Fibroblast of mammary gland (primary cell): ENCODE measurements around the gene GLIS1.

Source experiments
- DNase-seq: peaks from one replicate; pipeline ENCODE4 v3.0.0-alpha.2; 2010; ENCODE audit warnings: low read depth
- H3K4me3 ChIP-seq: 2 replicates; pipeline ENCODE4 v1.5.1; 2011; ENCODE audit warnings: low read depth, mild to moderate bottlenecking, low read length, moderate library complexity; ENCODE audit not compliant: control insufficient read depth
- TF ChIP-seq, protein P1 (sequence below): conservative IDR thresholded peaks from 2 replicates; pipeline ENCODE4 v1.5.1; 2011; ENCODE audit warnings: low read depth, low read length, inconsistent platforms; ENCODE audit not compliant: control insufficient read depth, insufficient read depth

The GLIS1 gene

DNA sequence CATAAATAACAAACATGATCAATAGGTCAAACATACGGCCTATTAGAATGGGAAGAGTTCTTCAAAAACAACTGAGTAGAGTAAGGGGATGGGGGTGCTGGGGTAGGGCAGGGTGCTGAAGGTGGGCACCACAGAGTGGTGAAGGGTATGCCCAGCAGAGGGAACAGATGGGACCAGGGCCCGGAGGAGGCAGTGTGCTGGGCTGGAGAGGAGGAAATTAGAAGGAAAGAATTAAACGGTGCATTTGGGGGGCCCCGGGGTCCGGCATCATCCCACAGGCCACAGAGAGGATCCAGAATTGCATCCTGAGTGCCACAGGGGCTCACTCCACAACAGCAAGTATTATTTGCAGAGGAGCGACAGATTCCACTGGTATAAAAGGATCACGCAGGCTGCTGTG is 94.5 kb downstream of the GLIS1 start:
- TF ChIP-seq, protein P1, sequence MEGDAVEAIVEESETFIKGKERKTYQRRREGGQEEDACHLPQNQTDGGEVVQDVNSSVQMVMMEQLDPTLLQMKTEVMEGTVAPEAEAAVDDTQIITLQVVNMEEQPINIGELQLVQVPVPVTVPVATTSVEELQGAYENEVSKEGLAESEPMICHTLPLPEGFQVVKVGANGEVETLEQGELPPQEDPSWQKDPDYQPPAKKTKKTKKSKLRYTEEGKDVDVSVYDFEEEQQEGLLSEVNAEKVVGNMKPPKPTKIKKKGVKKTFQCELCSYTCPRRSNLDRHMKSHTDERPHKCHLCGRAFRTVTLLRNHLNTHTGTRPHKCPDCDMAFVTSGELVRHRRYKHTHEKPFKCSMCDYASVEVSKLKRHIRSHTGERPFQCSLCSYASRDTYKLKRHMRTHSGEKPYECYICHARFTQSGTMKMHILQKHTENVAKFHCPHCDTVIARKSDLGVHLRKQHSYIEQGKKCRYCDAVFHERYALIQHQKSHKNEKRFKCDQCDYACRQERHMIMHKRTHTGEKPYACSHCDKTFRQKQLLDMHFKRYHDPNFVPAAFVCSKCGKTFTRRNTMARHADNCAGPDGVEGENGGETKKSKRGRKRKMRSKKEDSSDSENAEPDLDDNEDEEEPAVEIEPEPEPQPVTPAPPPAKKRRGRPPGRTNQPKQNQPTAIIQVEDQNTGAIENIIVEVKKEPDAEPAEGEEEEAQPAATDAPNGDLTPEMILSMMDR, result no peak
- no peak overlapping the region for H3K4me3 ChIP-seq
- no peak for DNase-seq

DNA sequence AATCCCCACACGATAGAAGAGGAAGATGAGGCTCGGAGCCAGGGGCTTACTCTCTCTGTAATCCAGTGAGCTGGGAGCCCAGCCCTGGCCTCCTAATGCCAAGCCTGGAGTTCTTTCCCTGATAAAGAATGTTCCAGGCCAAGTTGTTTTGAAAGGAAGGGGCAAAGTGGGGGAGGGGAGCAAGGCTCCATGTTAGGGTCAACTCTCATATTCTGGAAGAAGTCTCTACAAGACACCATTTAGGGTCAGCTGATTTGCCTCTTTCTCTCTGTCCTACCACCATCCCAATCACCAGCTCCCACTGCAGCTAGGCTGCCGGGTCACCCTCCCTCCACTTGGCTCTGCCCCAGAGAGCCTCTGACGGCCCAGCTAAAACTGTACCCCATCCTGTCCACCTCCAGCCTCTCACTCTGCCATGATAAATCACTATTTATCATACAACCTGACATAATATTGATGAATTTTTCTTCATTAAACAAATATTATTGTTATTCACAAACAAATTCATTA is 95.0 kb downstream of the GLIS1 start:
- TF ChIP-seq, protein P1, result no peak
- DNase-seq, result no peak
- H3K4me3 ChIP-seq, result no peak overlapping the region

DNA sequence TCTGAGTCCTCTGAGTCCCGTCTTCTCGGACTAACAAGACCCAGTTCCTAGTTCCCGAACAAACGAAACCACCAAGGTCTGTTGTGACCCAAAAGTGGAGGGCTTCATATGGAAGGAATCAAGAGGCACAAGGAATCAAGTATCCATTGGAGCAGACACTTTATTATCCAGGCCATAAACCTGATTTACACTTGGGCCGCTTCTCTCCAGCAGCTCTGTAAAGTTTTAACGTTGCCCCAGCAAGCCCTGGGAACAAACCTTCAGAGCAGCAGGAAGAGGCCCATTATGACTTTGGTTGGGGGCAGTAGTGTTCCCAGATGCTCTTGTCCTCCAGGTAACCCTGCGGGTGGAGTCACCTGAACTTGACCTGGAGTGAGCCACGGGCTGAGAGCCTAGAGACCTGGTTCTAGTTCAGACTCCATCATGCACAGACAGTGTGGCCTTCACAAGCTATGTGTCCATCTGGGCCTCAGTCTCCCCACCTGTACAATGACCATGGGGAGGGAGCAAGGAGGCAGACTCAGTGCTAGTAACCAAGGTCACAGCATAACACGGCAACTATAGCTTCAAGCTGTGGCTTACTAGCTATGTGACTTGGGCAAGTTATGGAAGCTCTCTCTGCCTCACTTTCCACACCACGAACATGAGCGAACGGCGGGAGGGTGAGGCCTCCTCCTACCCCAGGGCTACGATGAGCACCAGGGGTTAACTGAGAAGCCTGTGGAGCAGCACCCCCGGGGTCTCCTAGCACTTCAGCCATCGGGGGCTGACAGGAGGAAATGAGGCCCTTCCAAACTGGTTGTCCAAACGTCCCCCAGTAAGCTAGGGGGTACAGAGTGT is 95.7 kb downstream of the GLIS1 start:
- TF ChIP-seq, protein P1, result no peak
- H3K4me3 ChIP-seq, result no peak overlapping the region
- no peak for DNase-seq

DNA sequence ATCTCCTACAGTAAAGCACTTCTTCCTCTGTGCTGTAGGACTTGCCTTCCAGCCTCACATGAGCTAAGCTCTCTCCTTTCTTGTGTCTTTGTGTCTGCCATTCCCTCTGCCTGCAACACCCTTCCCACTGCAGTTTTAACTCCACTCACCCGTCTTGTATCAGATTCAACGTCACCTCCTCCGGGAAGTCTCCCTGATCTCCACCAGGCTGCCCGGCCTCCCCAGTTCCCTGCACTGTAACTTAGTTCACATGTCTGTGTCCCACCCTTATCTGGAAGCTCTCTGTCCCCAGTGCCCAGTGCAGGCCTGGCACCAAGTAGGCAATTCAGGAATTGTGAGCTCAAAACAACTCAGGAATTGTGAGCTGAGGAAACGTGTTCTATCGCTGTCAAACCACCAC is 96.4 kb downstream of the GLIS1 start:
- DNase-seq, result no peak
- TF ChIP-seq, protein P1, result no peak
- no peak overlapping the region for H3K4me3 ChIP-seq

DNA sequence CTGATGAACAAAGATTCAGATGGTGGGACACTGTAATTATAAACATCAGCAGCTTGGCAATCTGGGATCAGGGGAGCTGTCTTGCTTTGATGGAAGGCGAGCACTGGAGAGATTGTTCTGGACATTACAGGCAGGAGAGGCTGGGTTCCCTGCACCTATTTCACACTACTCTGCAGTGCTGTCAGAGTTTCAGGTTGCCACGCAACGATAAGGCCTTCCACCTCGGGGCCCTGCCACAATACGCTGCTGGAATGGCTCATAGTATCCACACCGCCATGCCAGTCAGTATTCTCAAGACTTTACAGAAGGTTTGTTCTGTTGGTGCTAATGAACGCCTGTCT is 96.8 kb downstream of the GLIS1 start:
- no peak overlapping the region for H3K4me3 ChIP-seq
- no peak for DNase-seq
- TF ChIP-seq, protein P1, result no peak

DNA sequence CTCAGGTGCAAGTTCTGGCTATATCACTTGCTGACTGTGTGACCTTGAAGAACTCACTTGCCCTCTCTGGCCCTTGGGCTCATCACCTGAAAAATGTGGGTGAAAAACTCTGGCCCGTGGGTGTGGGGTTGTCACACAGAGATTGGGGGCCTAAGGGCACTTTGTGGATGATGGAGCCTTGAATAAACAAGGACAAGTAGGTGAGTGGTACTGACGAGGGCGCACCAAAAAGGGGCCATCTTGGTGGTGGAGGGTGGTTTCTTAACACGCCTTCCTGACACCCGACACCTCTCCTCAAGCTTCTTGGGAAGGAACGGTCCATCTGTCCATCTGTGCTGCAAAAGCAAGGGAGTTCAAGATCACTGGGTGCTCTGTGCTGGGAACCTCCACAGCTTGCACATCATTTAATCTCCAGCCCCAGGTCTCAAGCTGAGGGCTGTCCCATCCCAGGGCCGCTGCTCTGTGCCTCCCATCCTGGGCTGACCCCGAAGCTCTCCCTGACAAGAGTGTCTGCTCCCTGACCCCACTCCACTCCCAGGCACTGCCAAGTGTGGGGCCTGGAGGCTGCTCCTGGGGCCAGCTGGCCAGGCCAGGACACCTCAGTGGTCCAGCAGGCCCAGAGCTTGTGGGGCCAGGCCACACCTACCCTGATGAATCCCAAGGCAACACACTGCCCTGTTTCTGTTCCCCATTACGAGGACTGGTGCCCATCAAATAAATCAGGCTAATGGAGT is 97.3 kb downstream of the GLIS1 start:
- no peak overlapping the region for H3K4me3 ChIP-seq
- no peak for DNase-seq
- TF ChIP-seq, protein P1, result no peak
